Stimulated activated CD4-positive, alpha-beta T cell treated with anti-CD3 and anti-CD28 coated beads, Interleukin-2, amount 100 ng/mL, for 48 hours (primary cell): ENCODE results near the gene RAB36.

Source experiments
- DNase-seq, 2 donors: peaks; one replicate each; pipeline ENCODE4 v3.0.0-alpha.2; 2020

RAB36 gene

GRCh38 chr22:23109079-23109347 is 36.3 kb upstream of the RAB36 start:
- DNase-seq, result no peak

- DNase-seq, result no peak
Measured at GRCh38 chr22:23109441-23109978, 35.8 kb upstream of the RAB36 start.

GRCh38 chr22:23110190-23110921 is 34.9 kb upstream of the RAB36 start:
- no peak for DNase-seq

- no peak for DNase-seq
Measured at GRCh38 chr22:23110922-23111527, 34.3 kb upstream of the RAB36 start.

GRCh38 chr22:23112472-23113012 is 32.7 kb upstream of the RAB36 start:
- DNase-seq, result no peak

GRCh38 chr22:23113067-23113846 is 32.0 kb upstream of the RAB36 start:
- DNase-seq, result no peak

GRCh38 chr22:23113847-23114720 is 31.2 kb upstream of the RAB36 start:
- no peak for DNase-seq

GRCh38 chr22:23114721-23115020 is 30.6 kb upstream of the RAB36 start:
- DNase-seq, result no peak

- no peak for DNase-seq
Measured at GRCh38 chr22:23115369-23115768, 29.9 kb upstream of the RAB36 start.

- no peak for DNase-seq
Measured at GRCh38 chr22:23115825-23116494, 29.3 kb upstream of the RAB36 start.

GRCh38 chr22:23116506-23117263 is 28.6 kb upstream of the RAB36 start:
- DNase-seq, result no peak

- no peak for DNase-seq
Measured at GRCh38 chr22:23117275-23117674, 28.0 kb upstream of the RAB36 start.

GRCh38 chr22:23117891-23118646 is 27.2 kb upstream of the RAB36 start:
- no peak for DNase-seq

GRCh38 chr22:23118647-23119493 is 26.4 kb upstream of the RAB36 start:
- no peak for DNase-seq

GRCh38 chr22:23119494-23120414 is 25.5 kb upstream of the RAB36 start:
- DNase-seq, result peak; percentile 37 to 50

GRCh38 chr22:23120415-23120899 is 24.8 kb upstream of the RAB36 start:
- DNase-seq, result no peak

GRCh38 chr22:23121000-23121421 is 24.3 kb upstream of the RAB36 start:
- DNase-seq, result no peak

GRCh38 chr22:23121424-23121823 is 23.9 kb upstream of the RAB36 start:
- DNase-seq, result no peak
